GM12864 (cell line): Measurements from ENCODE around the gene XKR8.

Experiments
- DNase-seq: peaks from one replicate; pipeline ENCODE4 v3.0.0-alpha.2; 2011; ENCODE audit warnings: low read depth
- H3K4me3 ChIP-seq: 2 replicates; pipeline ENCODE4 v1.5.1; 2011; ENCODE audit warnings: mild to moderate bottlenecking, low read depth, low read length, control low read depth
- CTCF ChIP-seq: IDR thresholded peaks from 2 replicates; pipeline ENCODE4 v1.5.1; 2011; ENCODE audit warnings: low read depth, mild to moderate bottlenecking, moderate library complexity, low read length, control low read depth, inconsistent platforms; ENCODE audit errors: missing control alignments

Gene XKR8

DNA sequence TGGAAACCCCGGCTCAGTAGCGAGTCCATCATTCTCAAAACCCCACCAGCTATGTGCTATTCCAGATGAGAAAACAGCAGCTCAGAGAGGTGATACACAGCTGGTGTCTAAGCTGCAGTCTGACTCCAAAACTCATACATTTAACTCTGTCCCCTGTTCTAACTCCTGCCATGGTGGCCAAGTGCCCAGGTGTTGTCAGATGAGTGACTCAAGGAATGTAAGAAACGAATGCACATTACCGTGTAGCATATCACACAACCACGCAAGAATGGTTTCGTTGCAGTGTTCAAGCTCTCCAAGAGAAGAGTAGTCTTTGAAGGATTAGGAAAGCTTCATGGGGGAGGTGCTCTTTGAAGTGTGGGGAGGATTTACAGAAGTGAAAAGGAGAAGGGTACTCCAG is 4.7 kb upstream of the XKR8 start:
- no peak for TF ChIP-seq CTCF
- DNase-seq: no peak
- no peak overlapping the region for H3K4me3 ChIP-seq

- no peak for DNase-seq
- TF ChIP-seq CTCF: no peak
- no peak overlapping the region for H3K4me3 ChIP-seq
Measured at GRCh38 chr1:27956761-27957160, 3.0 kb upstream of the XKR8 start.

GRCh38 chr1:27957655-27958054 is 2.1 kb upstream of the XKR8 start:
- no peak for TF ChIP-seq CTCF
- no peak for DNase-seq

GRCh38 chr1:27958513-27958912 is 1.3 kb upstream of the XKR8 start:
- DNase-seq: no peak
- TF ChIP-seq CTCF: no peak
- H3K4me3 ChIP-seq: no peak overlapping the region

More at GRCh38 chr1:27957655-27958054, 2.1 kb upstream of the XKR8 start:
- no peak overlapping the region for H3K4me3 ChIP-seq

GRCh38 chr1:27960762-27961645 is 1.2 kb downstream of the XKR8 start:
- H3K4me3 ChIP-seq: no peak overlapping the region; the same call in 1 of the 2 replicates
- DNase-seq: no peak
- TF ChIP-seq CTCF: no peak

GRCh38 chr1:27961646-27962221 is 2.0 kb downstream of the XKR8 start:
- no peak for DNase-seq
- H3K4me3 ChIP-seq: no peak overlapping the region
- TF ChIP-seq CTCF: no peak
